Neural cell (in vitro differentiated cells): ENCODE data around the gene TSPAN8. TPM values are rescaled to one million over a fixed set of nuclear protein-coding genes. Genes with fewer than 3 reads are reported as not detected.

ENCODE experiments used
- H2AFZ ChIP-seq: fragments of 200-600, 300-800 bp; sonication (generic), shearing (Covaris generic); 2 replicates; pipeline ENCODE4 v1.6.0; 2014; ENCODE audit warnings: low read depth, mild to moderate bottlenecking, antibody characterized with exemption, low read length, moderate library complexity
- H3F3A ChIP-seq: fragments of 200-600 bp; shearing (Covaris generic); 2 replicates; pipeline ENCODE4 v1.6.1; 2016; ENCODE audit warnings: mild to moderate bottlenecking, moderate library complexity, mixed read lengths, antibody characterized with exemption, low read length; ENCODE audit not compliant: insufficient read depth, poor library complexity, severe bottlenecking
- H3K27ac ChIP-seq: fragments of 200-600, 300-800 bp; sonication (generic), shearing (Covaris generic); 2 replicates; pipeline ENCODE4 v1.5.1; 2014; ENCODE audit warnings: mild to moderate bottlenecking, low read length, moderate library complexity
- H3K27me3 ChIP-seq: fragments of 300-800, 200-600 bp; sonication (generic), shearing (Covaris generic); 2 replicates; pipeline ENCODE4 v1.6.0; 2014; ENCODE audit warnings: mild to moderate bottlenecking, low read depth, low read length, moderate library complexity; ENCODE audit not compliant: insufficient read depth
- H3K36me3 ChIP-seq: fragments of 300-800, 200-600 bp; sonication (generic), shearing (Covaris generic); 2 replicates; pipeline ENCODE4 v1.5.1; 2014; ENCODE audit warnings: mild to moderate bottlenecking, antibody characterized with exemption, low read length, moderate library complexity; ENCODE audit not compliant: insufficient read depth
- H3K4me2 ChIP-seq: fragments of 300-800, 200-600 bp; sonication (generic), shearing (Covaris generic); 2 replicates; pipeline ENCODE4 v1.6.0; 2014; ENCODE audit warnings: mild to moderate bottlenecking, low read length
- H3K4me3 ChIP-seq: fragments of 300-800, 200-600 bp; sonication (generic), shearing (Covaris generic); 2 replicates; pipeline ENCODE4 v1.5.1; 2014; ENCODE audit warnings: mild to moderate bottlenecking, low read length, moderate library complexity
- H3K79me2 ChIP-seq: fragments of 200-600 bp; shearing (Covaris generic); replicated peaks from 2 replicates; pipeline ENCODE4 v1.6.0; 2014; ENCODE audit warnings: mild to moderate bottlenecking, low read length, moderate library complexity; ENCODE audit not compliant: insufficient read depth
- H3K9ac ChIP-seq: fragments of 300-800, 200-600 bp; sonication (generic), shearing (Covaris generic); 2 replicates; pipeline ENCODE4 v1.6.1; 2016; ENCODE audit warnings: mild to moderate bottlenecking, low read length, mixed read lengths
- H3K9me2 ChIP-seq: fragments of 200-600 bp; shearing (Covaris generic); 2 replicates; pipeline ENCODE4 v1.6.1; 2016; ENCODE audit warnings: mild to moderate bottlenecking, low read length, mixed read lengths; ENCODE audit not compliant: insufficient read depth
- H3K9me3 ChIP-seq: fragments of 200-600, 300-800 bp; sonication (generic), shearing (Covaris generic); 2 replicates; pipeline ENCODE4 v1.6.1; 2016; ENCODE audit warnings: mild to moderate bottlenecking, mixed run types, low read length, moderate library complexity, mixed read lengths
- H4K20me1 ChIP-seq: fragments of 200-600 bp; shearing (Covaris generic); 2 replicates; pipeline ENCODE4 v1.6.1; 2016; ENCODE audit warnings: mild to moderate bottlenecking, mixed run types; ENCODE audit not compliant: insufficient read depth
- EP300 ChIP-seq: fragments of 450-650 bp; conservative IDR thresholded peaks from 2 replicates; pipeline ENCODE4 v1.6.1; 2014; ENCODE audit warnings: antibody characterized with exemption, mild to moderate bottlenecking, moderate library complexity; ENCODE audit not compliant: poor library complexity, severe bottlenecking
- EZH2 ChIP-seq: fragments of 200-600, 300-800 bp; shearing (Covaris generic), sonication (generic); IDR thresholded peaks from 2 replicates; pipeline ENCODE4 v1.6.1; 2014; ENCODE audit warnings: antibody characterized with exemption, low read length, borderline replicate concordance, mild to moderate bottlenecking; ENCODE audit not compliant: insufficient read depth, poor library complexity, severe bottlenecking
- MXI1 ChIP-seq: fragments of 450-650 bp; conservative IDR thresholded peaks from 2 replicates; pipeline ENCODE4 v1.6.1; 2014; ENCODE audit warnings: antibody characterized with exemption, mild to moderate bottlenecking; ENCODE audit not compliant: poor library complexity, severe bottlenecking
- POLR2AphosphoS5 ChIP-seq: IDR thresholded peaks from 2 replicates; pipeline ENCODE4 v1.6.1; 2012
- RAD21 ChIP-seq: fragments of 450-650 bp; conservative IDR thresholded peaks from 2 replicates; pipeline ENCODE4 v1.6.1; 2014; ENCODE audit warnings: antibody characterized with exemption, mild to moderate bottlenecking, moderate library complexity
- SMC3 ChIP-seq: fragments of 450-650 bp; conservative IDR thresholded peaks from 2 replicates; pipeline ENCODE4 v1.6.1; 2014; ENCODE audit warnings: antibody characterized with exemption, mild to moderate bottlenecking, moderate library complexity; ENCODE audit not compliant: poor library complexity
- TAF1 ChIP-seq: IDR thresholded peaks from 2 replicates; pipeline ENCODE4 v1.6.1; 2012; ENCODE audit warnings: low read depth
- polyA plus RNA-seq: library from polyadenylated mRNA; depleted of rRNA; stranded (reverse); fragments of >200 nt; gene quantifications from 2 replicates; pipeline ENCODE4 v1.2.3, GENCODE V29; 2014
- TF ChIP-seq, protein P1 (sequence below): fragments of 450-650 bp; IDR thresholded peaks from 2 replicates; pipeline ENCODE4 v1.5.1; 2014; ENCODE audit warnings: antibody characterized with exemption, mild to moderate bottlenecking, moderate library complexity; ENCODE audit not compliant: poor library complexity, severe bottlenecking
- TF ChIP-seq, protein P2 (sequence below): IDR thresholded peaks from 2 replicates; pipeline ENCODE4 v1.6.1; 2012; ENCODE audit warnings: borderline replicate concordance

The TSPAN8 gene
- polyA plus RNA-seq, 1 donor from 2014 or later: not detected

DNA sequence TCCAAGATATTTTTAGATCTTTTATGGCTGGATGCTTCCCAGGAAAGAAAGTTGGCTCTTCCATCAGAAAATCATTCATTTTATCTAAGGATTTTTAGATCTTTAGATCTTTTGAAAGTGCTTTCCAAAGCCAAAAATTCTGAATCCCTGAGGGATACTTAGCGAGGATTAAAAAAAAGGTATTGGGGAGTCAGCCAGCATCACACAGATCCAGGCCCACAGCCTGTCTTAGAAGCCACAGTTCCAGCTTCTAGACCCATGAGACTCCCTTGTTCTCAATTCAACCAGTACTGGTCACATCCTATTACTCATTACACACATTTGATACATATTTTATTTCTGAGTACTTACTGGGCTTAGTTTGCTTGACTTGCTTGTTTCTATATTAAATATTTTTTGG, 49.9 kb downstream of the TSPAN8 start:
- H3K4me2 ChIP-seq: no peak overlapping the region
- H4K20me1 ChIP-seq: no peaks in the 10 kb centered on the region
- H3K27ac ChIP-seq: no peak overlapping the region
- no peak for TF ChIP-seq SMC3
- no peak for TF ChIP-seq TAF1
- TF ChIP-seq POLR2AphosphoS5: no peak
- TF ChIP-seq RAD21: no peak
- TF ChIP-seq EZH2: no peak
- no peak for TF ChIP-seq EP300
- TF ChIP-seq MXI1: no peak
- TF ChIP-seq, protein P1, sequence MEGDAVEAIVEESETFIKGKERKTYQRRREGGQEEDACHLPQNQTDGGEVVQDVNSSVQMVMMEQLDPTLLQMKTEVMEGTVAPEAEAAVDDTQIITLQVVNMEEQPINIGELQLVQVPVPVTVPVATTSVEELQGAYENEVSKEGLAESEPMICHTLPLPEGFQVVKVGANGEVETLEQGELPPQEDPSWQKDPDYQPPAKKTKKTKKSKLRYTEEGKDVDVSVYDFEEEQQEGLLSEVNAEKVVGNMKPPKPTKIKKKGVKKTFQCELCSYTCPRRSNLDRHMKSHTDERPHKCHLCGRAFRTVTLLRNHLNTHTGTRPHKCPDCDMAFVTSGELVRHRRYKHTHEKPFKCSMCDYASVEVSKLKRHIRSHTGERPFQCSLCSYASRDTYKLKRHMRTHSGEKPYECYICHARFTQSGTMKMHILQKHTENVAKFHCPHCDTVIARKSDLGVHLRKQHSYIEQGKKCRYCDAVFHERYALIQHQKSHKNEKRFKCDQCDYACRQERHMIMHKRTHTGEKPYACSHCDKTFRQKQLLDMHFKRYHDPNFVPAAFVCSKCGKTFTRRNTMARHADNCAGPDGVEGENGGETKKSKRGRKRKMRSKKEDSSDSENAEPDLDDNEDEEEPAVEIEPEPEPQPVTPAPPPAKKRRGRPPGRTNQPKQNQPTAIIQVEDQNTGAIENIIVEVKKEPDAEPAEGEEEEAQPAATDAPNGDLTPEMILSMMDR: no peak
- TF ChIP-seq, protein P2, sequence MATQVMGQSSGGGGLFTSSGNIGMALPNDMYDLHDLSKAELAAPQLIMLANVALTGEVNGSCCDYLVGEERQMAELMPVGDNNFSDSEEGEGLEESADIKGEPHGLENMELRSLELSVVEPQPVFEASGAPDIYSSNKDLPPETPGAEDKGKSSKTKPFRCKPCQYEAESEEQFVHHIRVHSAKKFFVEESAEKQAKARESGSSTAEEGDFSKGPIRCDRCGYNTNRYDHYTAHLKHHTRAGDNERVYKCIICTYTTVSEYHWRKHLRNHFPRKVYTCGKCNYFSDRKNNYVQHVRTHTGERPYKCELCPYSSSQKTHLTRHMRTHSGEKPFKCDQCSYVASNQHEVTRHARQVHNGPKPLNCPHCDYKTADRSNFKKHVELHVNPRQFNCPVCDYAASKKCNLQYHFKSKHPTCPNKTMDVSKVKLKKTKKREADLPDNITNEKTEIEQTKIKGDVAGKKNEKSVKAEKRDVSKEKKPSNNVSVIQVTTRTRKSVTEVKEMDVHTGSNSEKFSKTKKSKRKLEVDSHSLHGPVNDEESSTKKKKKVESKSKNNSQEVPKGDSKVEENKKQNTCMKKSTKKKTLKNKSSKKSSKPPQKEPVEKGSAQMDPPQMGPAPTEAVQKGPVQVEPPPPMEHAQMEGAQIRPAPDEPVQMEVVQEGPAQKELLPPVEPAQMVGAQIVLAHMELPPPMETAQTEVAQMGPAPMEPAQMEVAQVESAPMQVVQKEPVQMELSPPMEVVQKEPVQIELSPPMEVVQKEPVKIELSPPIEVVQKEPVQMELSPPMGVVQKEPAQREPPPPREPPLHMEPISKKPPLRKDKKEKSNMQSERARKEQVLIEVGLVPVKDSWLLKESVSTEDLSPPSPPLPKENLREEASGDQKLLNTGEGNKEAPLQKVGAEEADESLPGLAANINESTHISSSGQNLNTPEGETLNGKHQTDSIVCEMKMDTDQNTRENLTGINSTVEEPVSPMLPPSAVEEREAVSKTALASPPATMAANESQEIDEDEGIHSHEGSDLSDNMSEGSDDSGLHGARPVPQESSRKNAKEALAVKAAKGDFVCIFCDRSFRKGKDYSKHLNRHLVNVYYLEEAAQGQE: no peak
- H3K9me3 ChIP-seq: no peaks in the 10 kb centered on the region
- H3F3A ChIP-seq: no peaks in the 10 kb centered on the region
- no peak overlapping the region for H3K4me3 ChIP-seq
- H2AFZ ChIP-seq: no peak overlapping the region
- no peaks in the 10 kb centered on the region for H3K27me3 ChIP-seq
- H3K36me3 ChIP-seq: no peaks in the 10 kb centered on the region
- no peaks in the 10 kb centered on the region for H3K9me2 ChIP-seq
- H3K9ac ChIP-seq: no peak overlapping the region
- H3K79me2 ChIP-seq: no peaks in the 10 kb centered on the region

DNA sequence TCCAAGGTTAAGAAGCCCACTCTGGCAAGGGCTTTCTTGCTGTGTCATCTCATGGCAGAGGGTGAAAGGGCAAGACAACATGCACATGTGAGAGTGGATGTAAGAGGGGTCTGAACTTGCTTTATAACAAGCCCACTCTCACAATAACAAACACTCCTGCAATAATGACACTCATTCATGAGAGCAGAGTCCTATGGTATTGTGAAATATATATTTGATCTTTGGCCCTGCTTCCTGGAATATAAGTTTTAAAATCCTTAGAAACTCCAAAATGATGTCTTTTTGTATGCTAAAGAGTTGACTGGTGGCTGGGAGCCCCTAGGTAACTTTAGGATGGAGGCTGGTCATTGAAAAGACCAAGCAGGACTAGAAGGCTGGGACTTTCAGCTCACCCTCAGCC, 51.8 kb downstream of the TSPAN8 start:
- no peaks in the 10 kb centered on the region for H3K79me2 ChIP-seq
- H4K20me1 ChIP-seq: no peaks in the 10 kb centered on the region

More for the DNA sequence above, 51.8 kb downstream of the TSPAN8 start:
- H2AFZ ChIP-seq: no peak overlapping the region
- no peak overlapping the region for H3K9ac ChIP-seq
- no peak overlapping the region for H3K27ac ChIP-seq
- TF ChIP-seq MXI1: no peak
- TF ChIP-seq EZH2: no peak
- TF ChIP-seq SMC3: no peak
- TF ChIP-seq, protein P1: no peak
- TF ChIP-seq TAF1: no peak
- TF ChIP-seq, protein P2: no peak
- no peak for TF ChIP-seq RAD21
- no peak for TF ChIP-seq POLR2AphosphoS5
- H3K36me3 ChIP-seq: no peaks in the 10 kb centered on the region
- H3F3A ChIP-seq: no peaks in the 10 kb centered on the region
- H3K4me3 ChIP-seq: no peak overlapping the region
- H3K9me3 ChIP-seq: no peaks in the 10 kb centered on the region
- no peak overlapping the region for H3K4me2 ChIP-seq
- no peaks in the 10 kb centered on the region for H3K27me3 ChIP-seq
- no peaks in the 10 kb centered on the region for H3K9me2 ChIP-seq
